ENCODE data around the gene KAZN.

Gene KAZN

DNA sequence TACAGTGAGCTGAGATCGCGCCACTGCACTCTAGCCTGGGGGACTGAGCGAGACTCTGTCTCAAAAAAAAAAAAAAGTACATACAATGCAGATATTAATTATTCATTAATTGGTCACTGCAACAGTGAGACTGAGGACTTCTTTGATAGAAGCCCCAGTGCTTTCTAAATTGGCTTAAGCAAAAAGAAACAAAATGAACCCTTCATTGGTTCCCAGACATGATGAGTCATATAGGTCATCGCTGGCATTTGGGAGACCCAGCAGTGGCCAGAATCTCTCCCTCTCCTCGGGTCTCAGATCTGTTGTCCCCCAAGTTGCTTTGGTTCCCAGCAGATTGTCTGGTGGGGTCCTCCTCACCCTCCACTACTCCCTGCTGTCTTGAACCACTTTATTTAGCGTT lies 144.9 kb downstream of the KAZN start:
- DNase-seq (ENCODE audit: low spot score) = no peak

DNA sequence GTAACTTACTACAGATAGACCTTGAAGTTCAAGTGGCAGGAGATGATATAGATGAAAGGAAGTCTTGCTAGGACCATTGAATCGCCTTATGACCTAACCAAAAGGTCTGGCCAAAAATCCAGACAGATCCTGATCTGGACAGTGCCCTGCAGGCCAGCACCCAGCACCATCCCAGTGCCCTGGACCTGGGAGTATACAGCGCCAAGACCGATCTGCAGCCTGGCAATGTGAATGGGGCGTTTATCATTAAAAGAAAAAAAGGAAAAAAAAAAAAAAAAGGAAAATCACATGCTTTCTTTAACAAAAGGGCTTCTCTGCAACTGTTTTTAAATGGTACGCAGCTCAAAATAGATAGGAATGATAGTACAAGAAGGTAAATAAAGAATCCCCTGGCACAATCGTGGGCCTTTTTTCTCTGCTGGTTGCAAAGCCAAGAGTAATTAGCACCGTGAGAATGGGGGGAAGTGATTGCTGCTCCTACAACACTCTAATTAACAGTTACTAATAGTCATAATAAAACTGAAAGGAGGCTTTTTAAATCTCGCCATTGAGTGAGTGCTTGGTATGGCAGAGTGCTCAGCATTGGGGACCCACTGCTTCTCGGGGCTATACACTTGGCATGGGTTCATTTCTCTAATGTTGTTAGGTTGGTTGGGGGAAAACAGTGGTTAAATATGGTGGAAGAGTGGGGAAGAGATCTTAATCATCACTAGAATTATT lies 146.7 kb downstream of the KAZN start:
- no peak for DNase-seq (ENCODE audit: low spot score)

- no peak for DNase-seq (ENCODE audit: low spot score)
These were observed 147.3 kb downstream of the KAZN start for GRCh38 chr1:14745789-14746188.

DNA sequence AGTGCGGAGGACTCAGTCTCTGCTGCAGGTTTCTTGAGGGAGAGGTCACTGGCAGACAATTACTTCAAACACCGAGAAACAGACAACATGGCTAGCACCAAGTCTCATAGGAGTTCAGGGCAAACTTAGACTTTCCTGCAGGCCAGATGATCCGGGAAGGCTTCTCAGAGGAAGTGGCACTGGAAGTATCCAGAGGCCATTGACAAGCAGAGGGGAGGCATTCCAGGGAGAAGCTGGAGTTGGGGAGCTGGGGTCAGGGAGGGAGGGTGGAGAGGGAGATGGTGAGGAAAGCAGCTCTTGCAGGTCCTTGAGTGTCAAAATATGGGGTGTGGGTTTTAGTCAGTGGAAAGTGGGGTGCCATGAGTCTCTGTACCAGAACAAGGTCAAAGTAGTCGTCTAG lies 147.9 kb downstream of the KAZN start:
- DNase-seq (ENCODE audit: low spot score) = no peak

- DNase-seq (ENCODE audit: low spot score) = no peak
These were observed 149.7 kb downstream of the KAZN start for GRCh38 chr1:14748151-14748550.

DNA sequence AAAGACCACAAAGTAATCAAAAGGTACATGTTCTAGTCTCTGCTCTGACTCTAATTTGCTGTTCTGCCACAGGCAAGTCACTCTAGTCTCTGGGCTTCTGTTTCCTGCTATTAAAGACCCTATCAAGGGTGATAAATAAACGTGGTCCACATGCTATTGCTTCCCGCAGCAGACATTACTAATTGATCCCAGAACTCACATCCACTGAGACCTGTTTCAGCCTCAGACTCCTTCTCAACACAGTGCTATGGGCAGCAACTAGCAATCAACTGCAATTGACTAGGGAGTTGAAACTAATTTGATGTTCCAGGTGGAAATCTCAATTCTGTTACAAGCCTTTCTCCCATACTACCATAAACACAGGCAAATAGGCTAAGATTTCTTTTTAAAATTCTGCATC lies 150.5 kb downstream of the KAZN start:
- DNase-seq (ENCODE audit: low spot score) = no peak

GRCh38 chr1:14750490-14750889 lies 152.0 kb downstream of the KAZN start:
- DNase-seq (ENCODE audit: low spot score) = no peak

DNA sequence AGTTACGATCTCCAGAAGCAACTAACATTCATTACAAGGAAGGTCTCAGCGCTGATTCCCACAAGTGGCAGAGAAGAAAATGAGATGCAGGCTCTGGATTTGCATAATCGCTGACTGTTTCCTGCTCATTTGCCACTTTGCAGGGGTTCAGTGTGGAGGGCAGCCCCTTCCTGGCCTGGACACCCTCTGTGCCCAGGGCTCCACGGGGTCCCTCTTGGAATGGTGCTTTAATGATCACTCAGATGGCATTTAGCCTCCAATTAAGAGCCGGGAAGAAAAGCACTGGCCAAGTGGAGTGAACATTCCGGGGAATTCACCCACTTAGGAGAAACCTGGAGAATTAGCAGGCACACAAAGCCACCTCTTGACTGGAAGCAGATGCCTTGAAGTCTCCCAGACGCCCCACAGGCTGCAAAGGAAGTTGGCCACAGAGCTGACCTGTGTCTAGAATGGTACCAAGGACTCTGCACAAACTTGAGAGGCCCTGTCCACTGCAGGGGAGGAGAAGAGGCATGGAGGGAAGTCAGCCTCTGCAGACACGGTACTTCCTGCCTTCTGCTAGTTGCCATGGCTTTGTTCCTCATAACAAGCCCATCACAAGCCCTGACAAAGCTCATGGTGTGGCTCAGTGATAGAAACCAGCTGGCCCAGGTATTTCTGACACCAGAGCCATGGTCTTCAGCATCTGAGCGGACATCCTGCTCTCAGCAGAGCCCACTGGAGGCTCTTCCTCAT lies 157.2 kb downstream of the KAZN start:
- DNase-seq (ENCODE audit: low spot score) = no peak

GRCh38 chr1:14756589-14757285 lies 158.3 kb downstream of the KAZN start:
- no peak for DNase-seq (ENCODE audit: low spot score)

GRCh38 chr1:14757286-14757625 lies 158.8 kb downstream of the KAZN start:
- no peak for DNase-seq (ENCODE audit: low spot score)

- DNase-seq (ENCODE audit: low spot score) = no peak
These were observed 160.7 kb downstream of the KAZN start for GRCh38 chr1:14759042-14759818.

DNA sequence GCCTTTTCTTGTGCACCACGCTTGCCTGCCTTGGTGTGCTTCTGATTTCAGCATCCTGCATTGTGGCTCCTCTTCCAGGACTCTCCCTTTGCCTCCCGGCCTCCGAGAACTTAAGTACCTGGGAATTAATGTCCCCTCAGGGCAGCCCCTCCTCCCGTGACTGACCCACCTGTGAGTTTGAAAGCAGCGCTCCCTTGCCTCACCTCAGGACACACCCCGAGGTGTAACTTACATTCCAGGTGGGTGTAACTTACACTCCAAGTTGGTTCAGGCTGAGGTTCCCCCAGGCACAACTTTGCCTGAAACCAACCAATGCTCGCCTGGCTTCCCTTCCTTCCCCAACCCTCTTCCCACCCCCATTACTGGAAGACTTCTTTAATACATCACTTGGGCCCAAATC lies 161.4 kb downstream of the KAZN start:
- DNase-seq (ENCODE audit: low spot score) = no peak

- DNase-seq (ENCODE audit: low spot score) = no peak
These were observed 162.3 kb downstream of the KAZN start for GRCh38 chr1:14760780-14761179.

- DNase-seq (ENCODE audit: low spot score) = no peak
These were observed 163.0 kb downstream of the KAZN start for GRCh38 chr1:14761291-14762153.

- DNase-seq (ENCODE audit: low spot score) = no peak
These were observed 165.5 kb downstream of the KAZN start for GRCh38 chr1:14763977-14764376.

DNA sequence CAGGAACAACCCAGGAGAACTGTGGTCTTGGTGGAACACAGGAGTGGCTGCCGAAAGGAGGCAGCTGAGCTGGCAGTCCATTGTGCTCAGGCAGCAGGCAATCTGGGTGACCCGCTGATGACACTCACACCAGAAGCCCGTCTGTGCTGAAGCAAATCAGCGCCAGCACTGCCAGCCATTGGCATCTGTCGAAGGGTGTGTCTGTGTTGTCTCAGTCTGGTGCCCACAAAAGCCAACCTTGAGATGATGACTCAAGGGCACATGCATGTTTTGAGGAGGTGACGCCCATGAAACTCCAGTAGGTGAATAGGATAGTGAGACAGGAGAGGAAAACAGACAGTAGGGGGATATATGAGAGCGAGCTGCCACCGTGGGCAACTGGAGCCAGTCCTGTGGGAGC lies 167.3 kb downstream of the KAZN start:
- DNase-seq (ENCODE audit: low spot score) = no peak

GRCh38 chr1:14767075-14767474 lies 168.6 kb downstream of the KAZN start:
- DNase-seq (ENCODE audit: low spot score) = no peak

DNA sequence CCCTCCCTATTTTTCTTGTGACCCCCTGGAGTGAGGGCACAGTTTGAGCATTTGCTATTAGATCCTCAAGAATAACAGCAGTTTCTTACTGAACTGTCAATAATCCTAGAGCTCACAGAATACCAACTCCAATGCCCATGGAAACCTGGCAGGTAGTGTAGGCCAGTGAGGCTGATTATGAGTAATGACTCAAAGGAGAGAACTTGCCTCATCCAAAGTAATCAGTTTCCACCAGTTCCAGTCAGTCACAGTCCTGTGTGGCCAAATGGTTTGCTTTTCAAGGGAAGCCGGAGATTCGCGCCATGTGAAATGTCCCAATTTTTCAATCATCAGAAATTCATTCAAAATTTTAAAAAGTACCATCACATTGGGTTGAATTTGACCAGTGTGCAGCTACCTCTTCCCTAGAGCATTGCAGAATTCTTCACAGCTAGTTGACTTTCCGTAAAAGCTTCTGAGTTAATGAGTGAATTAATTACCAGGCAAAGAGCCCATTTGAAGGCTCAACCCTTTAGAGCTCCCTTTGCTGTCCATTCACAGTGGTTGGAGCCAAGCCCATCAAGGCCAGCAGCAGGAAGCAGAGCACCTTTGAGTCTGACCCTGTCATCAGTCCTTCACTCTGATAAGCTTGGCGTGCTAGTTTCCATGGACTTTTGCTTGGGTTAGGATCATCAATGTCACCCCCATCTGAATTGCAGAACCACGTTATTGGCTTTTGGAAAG lies 170.3 kb downstream of the KAZN start:
- no peak for DNase-seq (ENCODE audit: low spot score)

GRCh38 chr1:14769486-14770274 lies 171.2 kb downstream of the KAZN start:
- no peak for DNase-seq (ENCODE audit: low spot score)

- DNase-seq (ENCODE audit: low spot score) = no peak
These were observed 175.0 kb downstream of the KAZN start for GRCh38 chr1:14773396-14774025.
